GM21367 (cell line): ENCODE data around the gene FN1.
"Not testable (repeated sequence)": the region's sequence is repeated elsewhere in the genome, so short reads cannot be mapped to it uniquely, and the experiment has no call there.

ENCODE experiments used
- ATAC-seq: cut with Tn5 transposase; IDR thresholded peaks from one replicate; pipeline ENCODE4 v1.9.1; 2021; ENCODE audit not compliant: unreplicated experiment

Gene FN1

DNA sequence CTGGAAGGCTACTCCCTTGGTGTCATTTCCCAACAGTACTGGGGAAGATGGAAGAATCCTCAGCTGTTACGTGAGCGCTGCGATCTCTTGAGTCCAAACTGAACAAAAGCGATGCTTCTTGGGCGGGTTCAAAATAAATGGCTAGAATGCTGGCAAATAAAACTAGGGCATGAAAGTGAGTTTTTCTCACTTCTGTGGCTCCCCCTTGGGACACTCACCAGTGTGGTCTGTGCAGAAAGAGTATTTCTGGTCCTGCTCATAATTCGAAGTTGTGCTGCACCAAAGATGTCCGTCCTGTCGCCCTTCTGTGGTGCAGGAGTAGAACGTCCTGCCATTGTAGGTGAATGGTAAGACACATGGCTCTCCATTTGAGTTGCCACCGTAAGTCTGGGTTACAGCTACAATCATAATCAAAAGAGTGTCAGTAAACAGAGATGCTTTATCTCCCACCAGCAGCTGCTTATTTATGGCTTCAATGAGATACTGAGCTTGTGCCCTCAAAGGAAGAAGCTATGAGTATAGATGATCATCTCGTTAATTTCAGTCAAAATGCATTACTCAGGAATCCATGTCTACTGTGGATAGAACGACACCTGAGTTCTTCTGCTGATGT is 11.8 kb downstream of the FN1 start:
- no peak for ATAC-seq

DNA sequence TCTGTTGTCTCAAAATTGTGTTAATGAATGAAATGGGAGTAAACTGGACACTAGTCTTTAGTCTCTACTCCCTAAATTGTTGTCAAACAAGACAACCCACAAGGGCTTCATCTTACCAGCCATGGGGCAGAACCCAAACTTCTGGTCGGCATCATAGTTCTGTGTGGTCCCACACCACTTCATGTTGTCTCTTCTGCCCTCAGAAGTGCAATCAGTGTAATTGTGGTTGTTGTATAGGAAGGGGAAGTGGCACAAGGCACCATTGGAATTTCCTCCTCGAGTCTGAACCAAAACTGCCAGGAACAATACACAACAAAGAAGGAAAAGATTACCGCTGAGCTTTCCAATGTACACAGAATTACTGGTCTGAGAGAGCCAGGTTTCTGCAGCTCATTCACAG is 12.6 kb downstream of the FN1 start:
- ATAC-seq = no peak

DNA sequence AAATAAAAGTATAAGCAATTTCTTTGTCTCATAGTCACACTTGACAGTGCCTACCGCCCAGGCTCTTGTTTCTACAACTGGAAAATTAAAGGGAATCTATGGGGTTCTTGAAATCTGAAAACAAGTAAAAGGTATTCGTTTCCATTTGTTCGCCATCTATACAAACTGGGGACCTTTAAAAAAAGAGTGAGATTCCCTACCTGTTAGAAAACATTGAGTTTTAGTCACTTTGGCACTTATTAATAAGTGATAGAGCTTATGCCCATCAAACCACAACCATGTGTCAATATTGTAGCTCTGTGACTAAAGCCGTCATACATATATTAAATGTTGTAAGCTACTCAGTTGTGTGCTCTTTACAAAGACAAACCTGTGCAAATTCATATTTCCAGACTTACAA is 13.2 kb downstream of the FN1 start:
- ATAC-seq = no peak

DNA sequence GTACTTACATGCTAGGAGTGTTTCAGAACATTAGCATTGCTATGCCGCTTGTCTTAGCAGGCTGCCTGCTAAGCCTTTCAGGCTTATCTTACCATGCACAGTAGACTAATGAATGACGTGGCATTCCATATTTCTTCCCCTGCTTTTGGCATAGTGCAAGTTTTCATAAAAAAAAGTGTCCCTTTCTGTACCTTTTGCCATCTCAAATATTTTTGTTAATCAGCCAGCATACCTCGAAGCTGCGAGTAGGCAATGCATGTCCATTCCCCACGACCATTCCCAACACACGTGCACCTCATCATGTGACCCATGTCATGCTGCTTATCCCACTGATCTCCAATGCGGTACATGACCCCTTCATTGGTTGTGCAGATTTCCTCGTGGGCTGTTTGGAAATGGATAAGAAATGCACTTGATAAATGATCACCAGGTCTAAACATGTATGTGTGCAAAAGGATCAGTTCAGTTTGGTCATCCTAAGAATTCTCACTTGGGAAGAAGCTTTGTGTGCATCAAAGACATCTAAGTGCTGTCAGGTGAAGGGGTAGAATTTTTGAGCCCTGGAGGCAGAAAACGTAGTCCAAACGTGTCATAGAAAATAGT is 13.9 kb downstream of the FN1 start:
- no peak for ATAC-seq

DNA sequence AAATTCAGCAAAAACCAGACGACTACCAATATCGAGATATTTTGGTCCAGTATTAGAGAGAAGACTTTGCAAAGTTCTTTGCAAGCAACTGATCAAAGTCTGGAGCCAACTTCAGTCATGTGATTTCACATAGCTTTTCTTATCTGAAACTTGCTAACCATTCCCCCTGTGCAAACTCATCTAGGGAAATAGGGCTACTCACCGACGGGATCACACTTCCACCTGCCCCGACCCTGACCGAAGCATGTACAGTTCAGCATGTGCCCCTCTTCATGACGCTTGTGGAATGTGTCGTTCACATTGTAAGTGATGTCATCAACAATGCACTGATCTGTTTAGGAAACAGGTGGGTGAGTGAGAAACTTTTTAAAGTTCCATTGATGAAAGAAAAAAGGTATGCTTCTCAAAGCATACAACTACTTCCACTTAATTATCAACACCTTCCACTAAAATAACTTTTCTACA is 15.4 kb downstream of the FN1 start:
- no peak for ATAC-seq

DNA sequence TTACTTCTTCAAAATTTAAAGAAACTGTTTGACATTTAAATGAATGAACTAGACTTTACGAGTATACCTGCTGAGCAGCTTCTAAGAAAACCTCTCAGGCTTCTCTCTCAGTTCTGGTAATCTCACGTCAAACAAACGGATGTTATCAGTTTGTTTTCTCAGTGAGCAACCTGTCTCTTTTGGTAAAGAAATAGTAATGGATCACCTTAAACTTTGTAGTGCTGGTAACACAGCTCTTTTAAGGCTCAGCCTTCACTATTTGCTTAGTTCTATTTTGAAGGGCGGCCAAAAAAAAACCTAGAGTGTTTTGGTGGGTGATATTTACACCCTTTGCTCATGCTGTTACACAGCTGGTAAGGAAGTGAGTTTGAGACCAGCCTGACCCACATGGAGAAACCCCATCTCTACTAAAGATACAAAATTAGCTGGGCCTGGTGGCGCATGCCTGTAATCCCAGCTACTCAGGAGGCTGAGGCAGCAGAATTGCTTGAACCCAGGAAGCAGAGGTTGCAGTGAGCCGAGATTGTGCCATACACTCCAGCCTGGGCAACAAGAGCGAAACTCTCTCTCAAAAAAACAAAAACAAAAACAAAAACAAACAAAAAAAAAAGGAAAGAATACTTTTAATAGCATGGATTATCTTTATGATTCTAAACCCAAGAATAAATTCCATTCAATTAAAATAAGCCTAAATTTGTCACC is 15.9 kb downstream of the FN1 start:
- no peak for ATAC-seq

DNA sequence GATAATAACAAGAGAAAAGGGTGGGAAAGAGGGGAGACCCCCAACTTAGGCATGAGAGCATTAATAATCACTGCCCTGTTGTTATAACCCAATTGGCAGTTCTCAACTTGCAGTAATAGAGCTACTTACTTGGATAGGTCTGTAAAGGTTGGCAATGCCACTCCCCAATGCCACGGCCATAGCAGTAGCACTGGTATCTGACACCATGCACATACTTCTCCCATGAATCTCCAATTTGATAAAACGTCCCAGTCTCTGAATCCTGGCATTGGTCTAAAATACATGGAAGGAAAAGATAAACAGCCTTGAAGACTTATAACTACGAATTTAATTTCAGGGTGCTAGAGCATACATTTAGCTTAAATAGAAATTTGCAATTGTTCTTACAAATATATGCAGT is 16.8 kb downstream of the FN1 start:
- ATAC-seq = no peak

DNA sequence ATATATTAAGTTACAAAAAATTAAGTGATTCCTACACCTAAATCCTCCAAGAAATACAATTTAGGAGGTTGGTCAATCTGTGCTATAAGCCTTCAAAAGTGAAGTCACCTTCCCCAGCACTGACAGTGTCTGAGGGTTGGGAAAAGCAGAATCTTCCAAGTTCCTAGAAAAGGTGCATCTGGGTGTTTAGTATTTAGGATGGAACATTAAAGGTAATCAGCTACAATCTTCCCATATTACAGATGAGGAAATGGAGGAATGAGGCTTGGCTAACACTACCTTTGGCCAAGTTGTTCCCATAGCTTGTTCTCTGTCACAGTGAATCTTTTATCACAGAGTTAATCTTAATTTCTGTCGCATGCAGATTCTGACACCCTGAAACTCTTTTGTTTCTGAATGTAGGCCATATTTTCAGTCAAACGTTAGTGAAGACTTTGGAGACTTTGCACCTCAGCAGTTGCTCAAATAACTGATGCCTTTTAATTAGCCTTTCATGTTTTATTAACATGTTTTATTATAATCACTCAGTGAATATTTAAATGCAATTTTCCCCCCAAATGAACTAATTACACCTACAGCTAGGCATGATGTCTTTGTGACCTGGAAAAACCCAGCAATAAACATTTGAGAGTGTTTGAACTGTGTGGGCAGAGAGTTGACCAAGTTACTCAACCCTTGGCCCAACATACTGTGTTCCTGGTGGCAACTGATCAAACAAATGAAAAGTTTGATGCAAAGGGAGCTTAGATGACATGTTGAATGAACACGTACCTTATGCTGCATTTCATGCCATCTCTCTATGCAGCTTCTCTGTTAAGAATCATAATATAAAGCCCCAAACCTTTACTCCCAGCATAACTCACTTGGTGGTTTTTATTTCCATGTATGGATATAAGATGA is 17.6 kb downstream of the FN1 start:
- ATAC-seq = no peak

DNA sequence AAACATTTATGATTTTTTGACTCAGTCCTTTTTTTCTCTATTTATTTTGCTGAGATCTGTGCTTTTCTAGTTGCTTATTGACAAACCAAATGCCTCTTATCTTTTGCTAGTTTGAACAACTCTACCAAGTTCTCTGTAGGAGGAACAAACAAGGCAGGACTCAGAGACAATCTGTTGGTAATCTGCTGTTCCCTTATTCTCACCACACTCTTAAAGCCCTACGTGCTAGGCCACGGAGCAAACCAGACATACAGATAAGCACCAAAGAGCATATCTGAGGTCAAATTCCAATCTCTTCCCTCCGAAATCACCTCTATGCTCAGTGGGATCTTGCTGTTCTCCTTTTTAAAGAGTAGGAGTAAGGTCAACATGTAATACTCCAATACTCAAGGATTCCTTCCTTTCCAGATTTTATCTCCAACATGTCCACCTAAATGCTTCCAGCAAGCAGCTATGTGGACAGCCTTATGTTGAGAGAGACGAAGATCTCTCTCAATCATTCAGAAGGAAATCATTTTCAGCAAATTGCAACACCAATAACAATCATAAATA is 18.4 kb downstream of the FN1 start:
- no peak for ATAC-seq

DNA sequence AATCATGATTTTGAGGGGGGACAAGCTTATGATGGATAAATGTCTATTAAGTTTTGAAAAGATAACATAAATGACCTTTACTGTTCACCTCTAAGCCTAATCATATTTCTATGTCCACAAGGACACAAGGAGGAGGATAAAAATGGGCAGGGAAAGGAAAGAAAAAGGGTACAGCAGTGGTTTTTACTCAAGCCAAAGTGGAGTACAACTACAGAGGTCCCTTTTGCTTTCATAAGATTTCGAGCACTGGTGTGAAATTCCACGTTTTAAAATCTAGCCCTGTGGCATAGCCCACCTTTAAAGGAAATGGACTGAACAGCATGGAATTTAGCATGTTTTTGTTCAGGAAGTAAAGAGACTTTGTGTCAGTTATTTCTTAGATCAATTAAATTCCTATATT is 19.2 kb downstream of the FN1 start:
- ATAC-seq = no peak

DNA sequence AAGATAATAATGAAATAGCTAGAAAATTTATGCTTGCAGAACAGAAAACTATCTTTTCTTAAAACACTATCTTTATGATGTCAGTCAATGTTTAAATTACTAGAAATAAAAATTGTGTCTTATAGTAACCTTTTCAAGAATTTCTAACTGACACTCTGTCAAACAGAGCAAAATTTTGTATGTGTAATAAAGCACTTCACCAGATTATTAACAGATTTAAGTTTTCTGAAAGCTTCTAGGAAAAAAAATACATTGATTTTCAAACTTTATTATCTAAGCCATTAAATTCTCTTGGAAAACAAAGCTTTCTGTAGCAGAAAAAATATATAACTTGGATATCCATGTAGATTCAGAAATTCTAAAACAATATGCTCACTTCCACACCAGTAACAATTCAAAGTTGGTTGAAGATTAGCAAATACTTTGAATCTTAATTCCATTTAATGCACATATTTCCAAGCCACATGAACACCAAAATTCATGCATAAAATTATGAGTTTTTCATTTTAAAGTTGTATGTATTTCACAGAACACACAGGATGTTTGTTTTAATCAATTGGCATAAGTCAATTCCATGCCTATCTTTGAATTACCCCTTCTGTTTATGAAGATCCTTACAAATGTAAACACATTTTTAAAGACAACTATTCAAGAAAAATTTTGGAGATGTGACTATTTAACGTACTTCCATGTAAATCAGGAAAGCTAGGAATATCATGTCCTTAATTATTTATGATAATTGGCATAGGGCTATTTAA is 19.9 kb downstream of the FN1 start:
- no peak for ATAC-seq

DNA sequence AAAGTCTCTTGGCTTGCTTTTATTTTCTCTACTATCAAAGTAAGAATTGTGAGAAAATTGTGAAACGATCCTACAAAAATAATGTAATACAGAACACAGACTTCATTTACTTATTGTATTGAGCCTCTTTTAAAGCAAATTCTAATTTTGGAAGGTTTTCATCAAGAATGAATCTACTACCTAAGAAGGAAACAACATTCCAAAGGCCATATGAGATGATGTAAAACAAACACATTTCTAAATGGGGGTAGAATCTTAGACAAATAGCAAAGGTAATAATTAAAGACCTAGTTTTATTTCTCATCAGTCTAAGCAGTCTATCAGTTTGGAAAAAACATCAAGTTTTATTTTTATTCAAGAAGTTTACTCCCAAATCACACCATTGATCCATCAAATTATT is 20.6 kb downstream of the FN1 start:
- no peak for ATAC-seq

DNA sequence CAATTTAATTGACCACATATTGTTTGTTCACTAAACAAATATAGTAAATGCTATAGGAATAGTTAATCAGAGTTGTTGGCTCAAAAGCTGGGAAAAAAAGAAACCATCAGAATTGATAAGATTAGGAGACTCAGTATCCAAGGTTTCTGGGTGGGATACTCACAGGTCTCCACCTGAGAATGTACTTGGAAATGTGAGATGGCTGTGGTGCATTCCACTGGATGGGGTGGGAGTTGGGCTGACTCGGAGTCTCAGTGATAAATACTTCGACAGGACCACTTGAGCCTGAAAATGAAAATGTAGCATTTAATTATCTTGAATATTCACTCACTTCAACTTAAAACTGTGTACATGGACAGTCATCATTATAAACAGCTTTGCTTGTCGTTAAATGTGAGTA is 21.2 kb downstream of the FN1 start:
- ATAC-seq = no peak

DNA sequence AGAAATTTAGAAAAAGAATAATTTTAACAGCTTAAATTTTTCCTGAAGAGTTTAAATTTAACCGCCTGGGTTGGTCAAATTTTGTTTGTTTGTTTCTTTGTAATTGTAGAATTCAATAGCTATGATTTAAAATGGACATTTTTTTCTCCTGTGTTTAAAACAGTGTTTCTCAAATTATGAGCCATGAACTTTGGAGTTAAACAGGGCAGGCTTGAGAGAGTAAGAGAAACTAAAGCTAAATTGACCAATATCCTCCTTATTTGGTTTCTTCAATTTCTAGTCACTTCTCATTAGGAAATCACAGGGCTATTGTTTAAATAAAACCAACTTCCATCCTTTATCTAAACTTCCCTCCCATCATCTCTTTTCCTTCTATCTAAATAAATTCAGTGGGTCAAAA is 21.9 kb downstream of the FN1 start:
- ATAC-seq = no peak

DNA sequence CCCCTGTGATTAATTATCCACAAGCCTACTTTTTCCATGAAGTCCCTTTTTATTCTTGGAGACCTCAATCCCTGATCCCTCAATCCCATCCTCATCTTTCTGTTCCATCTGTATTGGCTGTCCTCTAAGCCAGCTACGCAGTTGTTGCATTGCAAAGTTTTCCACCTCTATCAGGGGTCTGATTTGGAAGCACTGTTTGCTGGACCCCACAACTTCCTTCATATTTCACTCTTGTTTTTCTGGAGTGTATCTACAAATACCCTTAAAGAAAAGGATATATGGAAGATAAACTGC is 22.4 kb downstream of the FN1 start:
- ATAC-seq = no peak

DNA sequence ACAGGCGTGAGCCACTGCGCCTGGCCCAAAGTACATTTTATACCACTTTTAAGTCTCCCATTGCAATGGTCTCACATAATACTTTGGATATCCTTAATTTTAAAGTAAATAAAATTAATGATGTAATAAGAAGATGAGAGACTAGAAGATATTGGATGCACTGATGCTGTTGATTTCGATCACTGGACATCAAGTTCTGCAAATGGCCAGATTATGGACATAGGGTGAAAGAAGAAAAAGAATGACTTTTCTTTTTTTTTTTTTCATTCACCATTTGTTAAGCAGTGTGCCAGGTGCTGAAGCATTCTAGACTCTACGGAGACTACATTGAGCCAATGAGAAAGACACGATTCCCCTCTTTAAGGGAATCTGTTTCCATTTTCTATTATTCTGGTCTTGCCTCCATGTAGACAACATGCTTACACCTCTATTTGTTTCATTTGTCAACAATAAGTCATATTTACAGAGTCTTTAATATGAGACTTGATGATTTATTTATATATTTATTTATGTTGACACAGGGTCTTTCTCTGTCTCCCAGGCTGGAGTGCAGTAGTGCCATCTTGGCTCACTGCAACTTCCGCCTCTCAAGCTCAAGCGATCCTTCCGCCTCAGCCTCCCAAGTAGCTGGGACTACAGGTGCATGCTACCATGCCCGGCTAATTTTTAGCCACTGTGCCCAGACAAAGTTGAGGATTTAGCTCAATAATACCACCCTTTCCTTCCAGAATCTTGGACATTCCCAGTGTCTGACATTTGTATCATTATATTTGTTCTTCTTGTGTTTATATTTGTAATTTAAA is 23.7 kb downstream of the FN1 start:
- no peak for ATAC-seq

DNA sequence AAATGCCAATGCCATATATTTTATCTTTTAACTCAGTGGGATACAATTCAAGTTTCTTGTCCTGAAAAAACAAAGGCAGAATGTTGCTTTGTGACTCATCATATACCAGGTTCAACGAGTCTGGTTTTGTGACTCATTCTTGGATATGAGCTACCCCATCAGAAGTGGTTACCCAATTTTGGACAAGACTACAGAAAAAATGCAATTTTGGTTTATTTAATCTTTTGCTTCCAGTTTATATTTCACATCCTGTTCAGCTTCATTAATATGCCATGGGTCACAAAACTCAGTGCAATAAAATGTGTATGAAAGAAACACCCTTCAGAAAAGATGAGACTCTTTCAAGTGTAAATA is 25.0 kb downstream of the FN1 start:
- ATAC-seq = no peak

DNA sequence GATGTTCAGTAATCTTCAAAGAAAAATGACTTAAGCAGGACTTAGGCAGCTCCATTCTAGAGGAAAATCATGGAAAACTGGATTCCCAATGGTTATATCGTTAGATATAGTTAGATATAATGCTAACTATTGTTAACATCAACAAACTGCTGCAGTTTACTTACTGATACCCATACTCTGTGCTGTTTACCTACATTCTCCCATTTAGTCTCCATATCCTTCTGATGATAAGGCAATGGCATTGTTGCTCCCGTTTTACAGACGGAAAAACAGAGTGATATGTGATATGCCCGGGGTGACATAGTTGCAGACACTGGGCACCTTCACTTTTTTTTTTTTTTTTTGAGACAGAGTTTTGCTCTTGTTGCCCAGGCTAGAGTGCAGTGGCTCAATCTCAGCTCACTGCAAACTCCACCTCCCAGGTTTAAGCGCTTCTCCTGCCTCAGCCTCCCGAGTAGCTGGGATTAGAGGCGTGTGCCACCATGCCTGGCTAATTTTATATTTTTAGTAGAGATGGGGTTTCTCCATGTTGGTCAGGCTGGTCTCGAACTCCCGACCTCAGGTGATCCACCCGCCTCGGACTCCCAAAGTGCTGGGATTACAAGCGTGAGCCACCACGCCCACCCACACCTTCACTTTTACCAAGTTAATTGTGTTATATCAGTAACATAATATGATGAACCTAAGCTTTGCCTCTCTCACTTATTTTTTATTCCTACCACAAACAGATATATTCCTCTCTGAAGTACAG is 25.5 kb downstream of the FN1 start:
- ATAC-seq = not testable (repeated sequence)
